PC-9 (cell line): ENCODE data around the gene PCDHA1. TPM values are rescaled to one million over a fixed set of nuclear protein-coding genes. Genes with fewer than 3 reads are reported as not detected.

Experiments used
- BruUV-seq: library from RNA; stranded (reverse); fragments of 400-500 nt; replicated peaks from 2 replicates; lab custom pipeline; 2021; lab: Mats Ljungman, UMichigan
- CTCF ChIA-PET: fragments of 300-600 bp; sonication (Branson Sonifier 250); formaldehyde crosslinking; loops from one replicate; lab custom pipeline; 2022; ENCODE audit warnings: antibody characterized with exemption; lab: Charles Lee
- POLR2A ChIA-PET: fragments of 300-600 bp; sonication (Branson Sonifier 250); formaldehyde crosslinking; loops from one replicate; lab custom pipeline; 2022; ENCODE audit warnings: antibody characterized with exemption; ENCODE audit not compliant: unreplicated experiment; lab: Charles Lee
- DNase-seq, 2 experiments: peaks; one replicate each; pipeline versions ENCODE4 v3.0.0 to v3.0.0-alpha.2; 2015 to 2022; ENCODE audit warnings: mixed read lengths in 1 of 2
- H2AFZ ChIP-seq: fragments of 200-600 bp; sonication (generic); 2 replicates; pipeline ENCODE4 v1.8.1; 2017; ENCODE audit warnings: antibody characterized with exemption
- H3F3A ChIP-seq: fragments of 200-600 bp; sonication (generic); 2 replicates; pipeline ENCODE4 v1.8.1; 2017; ENCODE audit warnings: antibody characterized with exemption, mild to moderate bottlenecking, low read depth; ENCODE audit not compliant: insufficient read depth
- H3K27ac ChIP-seq: fragments of 200-600 bp; sonication (generic); 2 replicates; pipeline ENCODE4 v1.6.1; 2016; ENCODE audit warnings: mixed run types
- H3K27me3 ChIP-seq: fragments of 200-600 bp; sonication (generic); 2 replicates; pipeline ENCODE4 v1.6.1; 2016; ENCODE audit warnings: low read depth, mixed run types; ENCODE audit not compliant: insufficient read depth
- H3K36me3 ChIP-seq: fragments of 200-600 bp; sonication (generic); 2 replicates; pipeline ENCODE4 v1.6.1; 2016; ENCODE audit warnings: low read depth, mixed run types
- H3K4me1 ChIP-seq: fragments of 200-600 bp; sonication (generic); replicated peaks from 2 replicates; pipeline ENCODE4 v1.6.1; 2016; ENCODE audit warnings: mixed run types; ENCODE audit not compliant: insufficient read depth
- H3K4me2 ChIP-seq: fragments of 200-600 bp; sonication (generic); 2 replicates; pipeline ENCODE4 v1.6.1; 2017; ENCODE audit warnings: mixed run types
- H3K4me3 ChIP-seq: fragments of 200-600 bp; sonication (generic); 2 replicates; pipeline ENCODE4 v1.6.1; 2016; ENCODE audit warnings: mixed run types
- H3K79me2 ChIP-seq: fragments of 200-600 bp; sonication (generic); 2 replicates; pipeline ENCODE4 v1.6.1; 2017; ENCODE audit warnings: low read depth, mixed run types
- H3K9me2 ChIP-seq: fragments of 200-600 bp; sonication (generic); 2 replicates; pipeline ENCODE4 v1.8.1; 2017; ENCODE audit warnings: mild to moderate bottlenecking; ENCODE audit not compliant: insufficient read depth
- H3K9me3 ChIP-seq: fragments of 200-600 bp; sonication (generic); 2 replicates; pipeline ENCODE4 v1.8.1; 2016; ENCODE audit warnings: low read depth; ENCODE audit not compliant: insufficient read depth
- H4K20me1 ChIP-seq: fragments of 200-600 bp; sonication (generic); 2 replicates; pipeline ENCODE4 v1.8.1; 2017; ENCODE audit not compliant: insufficient read depth
- CTCF ChIP-seq: fragments of 200-600 bp; sonication (generic); conservative IDR thresholded peaks from 2 replicates; pipeline ENCODE4 v1.6.1; 2017; ENCODE audit warnings: mixed run types, antibody characterized with exemption, mild to moderate bottlenecking, moderate library complexity
- EZH2 ChIP-seq: fragments of 200-600 bp; sonication (generic); IDR thresholded peaks from 2 replicates; pipeline ENCODE4 v1.8.0; 2017; ENCODE audit warnings: antibody characterized with exemption, low read depth
- intact Hi-C: fragments of 100-400 bp; cut with micrococcal nuclease; formaldehyde crosslinking; loops from one replicate; pipeline ENCODE4 v1.10.0; 2022; ENCODE audit not compliant: unreplicated experiment
- total RNA-seq: library from RNA; stranded (reverse); gene quantifications from 2 replicates; pipeline ENCODE4 v1.2.3, GENCODE V29; 2021

PCDHA1 gene
- total RNA-seq, 1 experiment from 2014 or later, result not detected

GRCh38 chr5:140862441-140863295 lies 76.7 kb downstream of the PCDHA1 start:
- POLR2A ChIA-PET, result no interaction called here
- no peaks in the 10 kb centered on the region for H4K20me1 ChIP-seq
- no peak for TF ChIP-seq CTCF
- no peak for TF ChIP-seq EZH2
- H3K27ac ChIP-seq, result no peak overlapping the region
- H3K36me3 ChIP-seq, result no peaks in the 10 kb centered on the region
- no peaks in the 10 kb centered on the region for H3K4me1 ChIP-seq
- H3K4me3 ChIP-seq, result no peak overlapping the region
- CTCF ChIA-PET, result no interaction called here
- no peaks in the 10 kb centered on the region for H3K27me3 ChIP-seq
- intact Hi-C loops, result no loop called here
- no TSS peak for BruUV-seq
- no peaks in the 10 kb centered on the region for H3K9me2 ChIP-seq
- H3F3A ChIP-seq, result no peaks in the 10 kb centered on the region
- DNase-seq, result no peak
- no peaks in the 10 kb centered on the region for H3K9me3 ChIP-seq
- H2AFZ ChIP-seq, result no peak overlapping the region
- no peak overlapping the region for H3K4me2 ChIP-seq
- no peaks in the 10 kb centered on the region for H3K79me2 ChIP-seq

- no peak for DNase-seq
- H3K9me2 ChIP-seq, result no peaks in the 10 kb centered on the region
- intact Hi-C loops, result loop anchor here (1.0 to 2.0 kb wide), 2 partner anchors 58 to 172 kb away; partner anchors contain the start of gene PCDHAC1
- H3K36me3 ChIP-seq, result no peaks in the 10 kb centered on the region
- H3K79me2 ChIP-seq, result no peaks in the 10 kb centered on the region
- CTCF ChIA-PET, result interaction anchor here (0.6 to 1.1 kb wide), 3 partner anchors 32 to 171 kb away, joined by 3 to 9 read pairs (median 3); no protein-coding TSS in a partner anchor
- H3K4me2 ChIP-seq, result peak within 1 kb of the TSS; percentile 6
- H3K9me3 ChIP-seq, result no peaks in the 10 kb centered on the region
- no peaks in the 10 kb centered on the region for H3K27me3 ChIP-seq
- H3F3A ChIP-seq, result no peaks in the 10 kb centered on the region
- H4K20me1 ChIP-seq, result no peaks in the 10 kb centered on the region
- no peak within 1 kb of the TSS for H2AFZ ChIP-seq
- BruUV-seq, result no TSS peak
- POLR2A ChIA-PET, result no interaction called here
- peak; percentile 44; the same call in 1 of the 2 replicates for TF ChIP-seq CTCF
- TF ChIP-seq EZH2, result no peak
- no peaks in the 10 kb centered on the region for H3K4me1 ChIP-seq
- no peak within 1 kb of the TSS for H3K27ac ChIP-seq
- no peak within 1 kb of the TSS for H3K4me3 ChIP-seq
Observed at GRCh38 chr5:140868721-140869554, 83.0 kb downstream of the PCDHA1 start, which contains the start of gene PCDHA11. Gene PCDHA11, plus strand, starts transcription at chr5:140868957. Its CDS starts 147 bp downstream, at chr5:140869104.

- no peaks in the 10 kb centered on the region for H3K9me2 ChIP-seq
- CTCF ChIA-PET, result interaction anchor here (0.6 to 1.1 kb wide), 4 partner anchors 31 to 273 kb away, joined by 3 to 9 read pairs (median 4); no protein-coding TSS in a partner anchor
- H3K79me2 ChIP-seq, result no peaks in the 10 kb centered on the region
- no peak overlapping the region for H3K4me2 ChIP-seq
- no peak overlapping the region for H2AFZ ChIP-seq
- H3F3A ChIP-seq, result no peaks in the 10 kb centered on the region
- intact Hi-C loops, result loop anchor here (2.0 kb wide), 1 partner anchor 57 kb away; the partner anchor contains the start of gene PCDHAC1
- H3K27ac ChIP-seq, result no peak overlapping the region
- DNase-seq, result no peak
- no peak for TF ChIP-seq CTCF
- TF ChIP-seq EZH2, result no peak
- no peaks in the 10 kb centered on the region for H4K20me1 ChIP-seq
- BruUV-seq, result no TSS peak
- POLR2A ChIA-PET, result no interaction called here
- H3K27me3 ChIP-seq, result no peaks in the 10 kb centered on the region
- H3K9me3 ChIP-seq, result no peaks in the 10 kb centered on the region
- no peak overlapping the region for H3K4me3 ChIP-seq
- no peaks in the 10 kb centered on the region for H3K36me3 ChIP-seq
- H3K4me1 ChIP-seq, result no peaks in the 10 kb centered on the region
Observed at GRCh38 chr5:140869555-140869886, 83.6 kb downstream of the PCDHA1 start.
